Muscle of arm (tissue), 12 donors: ENCODE data around the gene ACACB. TPM values are rescaled to one million over a fixed set of nuclear protein-coding genes. Genes with fewer than 3 reads are reported as not detected.

Source experiments
- DNase-seq: peaks from one replicate; pipeline ENCODE4 v3.0.0-alpha.2; 2013
- polyA plus RNA-seq, 12 donors: library from polyadenylated mRNA; unstranded; fragments of 120-200 nt; gene quantifications; one replicate each; pipeline ENCODE4 v1.2.1, GENCODE V29; 2013; ENCODE audit not compliant: insufficient read length in 12 of 12

ACACB gene
- polyA plus RNA-seq, 12 donors, result 2.1 to 13.2 (median 8.0) TPM; not detected in 1

- no peak for DNase-seq
Measured at GRCh38 chr12:109173443-109174240, 57.3 kb downstream of the ACACB start.

GRCh38 chr12:109174468-109174867 is 58.1 kb downstream of the ACACB start:
- DNase-seq, result no peak

GRCh38 chr12:109178532-109178931 is 62.1 kb downstream of the ACACB start:
- DNase-seq, result no peak

- DNase-seq, result no peak
Measured at GRCh38 chr12:109179927-109180326, 63.5 kb downstream of the ACACB start.

- DNase-seq, result no peak
Measured at GRCh38 chr12:109182041-109182839, 65.9 kb downstream of the ACACB start.

GRCh38 chr12:109185441-109185840 is 69.1 kb downstream of the ACACB start:
- DNase-seq, result no peak

- DNase-seq, result no peak
Measured at GRCh38 chr12:109186993-109187653, 70.7 kb downstream of the ACACB start.

- no peak for DNase-seq
Measured at GRCh38 chr12:109188108-109188712, 71.8 kb downstream of the ACACB start.

- no peak for DNase-seq
Measured at GRCh38 chr12:109189291-109189690, 72.9 kb downstream of the ACACB start.

- no peak for DNase-seq
Measured at GRCh38 chr12:109191621-109192250, 75.3 kb downstream of the ACACB start.

GRCh38 chr12:109192358-109192757 is 76.0 kb downstream of the ACACB start:
- no peak for DNase-seq

- no peak for DNase-seq
Measured at GRCh38 chr12:109193896-109194295, 77.5 kb downstream of the ACACB start.

- no peak for DNase-seq
Measured at GRCh38 chr12:109196332-109196731, 79.9 kb downstream of the ACACB start.

- no peak for DNase-seq
Measured at GRCh38 chr12:109197327-109197726, 80.9 kb downstream of the ACACB start.

GRCh38 chr12:109199324-109199723 is 82.9 kb downstream of the ACACB start:
- no peak for DNase-seq

GRCh38 chr12:109200825-109201495 is 84.6 kb downstream of the ACACB start:
- no peak for DNase-seq

- DNase-seq, result no peak
Measured at GRCh38 chr12:109201496-109201885, 85.1 kb downstream of the ACACB start.

GRCh38 chr12:109202770-109203169 is 86.4 kb downstream of the ACACB start:
- no peak for DNase-seq

- DNase-seq, result no peak
Measured at GRCh38 chr12:109203480-109203879, 87.1 kb downstream of the ACACB start.

GRCh38 chr12:109209082-109209481 is 92.7 kb downstream of the ACACB start:
- no peak for DNase-seq
